Measurements from ENCODE around the gene RHOC. TPM values are rescaled to one million over a fixed set of nuclear protein-coding genes. Genes with fewer than 3 reads are reported as not detected.

The RHOC gene
- polyA plus RNA-seq, 1 of the 3 experiments (the other 2 are of a cell fraction) = 1,028 TPM

DNA sequence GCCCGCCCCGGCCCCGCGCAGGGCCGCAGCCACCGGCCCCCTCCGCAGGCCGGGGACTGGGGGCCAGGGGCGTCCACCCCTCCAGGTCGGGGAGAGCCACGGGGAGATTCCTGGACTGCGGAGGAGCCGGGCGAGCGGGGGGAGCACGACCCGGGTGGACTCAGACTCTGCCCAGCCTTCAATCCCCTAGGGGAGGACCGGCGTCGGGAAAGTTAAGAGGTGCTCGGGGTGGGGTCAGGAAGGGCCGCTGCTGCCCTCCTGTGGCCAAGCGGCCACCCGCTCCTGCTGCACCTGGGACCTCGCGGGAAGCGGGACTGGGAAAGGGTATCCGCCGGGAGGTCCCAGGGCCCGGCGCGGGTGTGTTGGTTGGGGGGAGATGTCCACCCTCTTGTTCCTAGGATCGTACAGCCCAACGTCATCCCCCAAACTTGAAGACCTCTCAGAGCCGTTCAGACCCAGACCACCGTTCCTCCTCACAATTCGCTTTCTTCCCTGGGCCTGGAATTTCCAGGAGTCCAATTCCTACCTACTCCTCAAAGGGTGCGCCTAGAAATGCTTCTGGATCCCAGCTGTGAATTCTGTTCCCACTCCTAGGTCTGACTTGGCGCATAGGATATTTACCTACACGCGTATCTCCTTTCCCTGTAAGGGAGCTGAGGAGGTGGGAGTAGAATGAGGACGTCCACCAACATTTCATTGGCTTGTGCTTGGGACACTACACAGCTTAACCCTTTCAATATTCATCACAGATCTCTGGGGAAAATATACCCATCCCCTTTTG lies 484 bp upstream of the RHOC start (continued):
- TF ChIP-seq, protein P1, sequence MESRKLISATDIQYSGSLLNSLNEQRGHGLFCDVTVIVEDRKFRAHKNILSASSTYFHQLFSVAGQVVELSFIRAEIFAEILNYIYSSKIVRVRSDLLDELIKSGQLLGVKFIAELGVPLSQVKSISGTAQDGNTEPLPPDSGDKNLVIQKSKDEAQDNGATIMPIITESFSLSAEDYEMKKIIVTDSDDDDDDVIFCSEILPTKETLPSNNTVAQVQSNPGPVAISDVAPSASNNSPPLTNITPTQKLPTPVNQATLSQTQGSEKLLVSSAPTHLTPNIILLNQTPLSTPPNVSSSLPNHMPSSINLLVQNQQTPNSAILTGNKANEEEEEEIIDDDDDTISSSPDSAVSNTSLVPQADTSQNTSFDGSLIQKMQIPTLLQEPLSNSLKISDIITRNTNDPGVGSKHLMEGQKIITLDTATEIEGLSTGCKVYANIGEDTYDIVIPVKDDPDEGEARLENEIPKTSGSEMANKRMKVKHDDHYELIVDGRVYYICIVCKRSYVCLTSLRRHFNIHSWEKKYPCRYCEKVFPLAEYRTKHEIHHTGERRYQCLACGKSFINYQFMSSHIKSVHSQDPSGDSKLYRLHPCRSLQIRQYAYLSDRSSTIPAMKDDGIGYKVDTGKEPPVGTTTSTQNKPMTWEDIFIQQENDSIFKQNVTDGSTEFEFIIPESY (IDR thresholded peaks at IDR 0.05; ENCODE audit: borderline replicate concordance, low read depth) = peak; percentile 73; the same call in 1 of the 2 replicates
- TF ChIP-seq, protein P2, sequence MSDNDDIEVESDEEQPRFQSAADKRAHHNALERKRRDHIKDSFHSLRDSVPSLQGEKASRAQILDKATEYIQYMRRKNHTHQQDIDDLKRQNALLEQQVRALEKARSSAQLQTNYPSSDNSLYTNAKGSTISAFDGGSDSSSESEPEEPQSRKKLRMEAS (IDR thresholded peaks at IDR 0.05; ENCODE audit: low read depth) = peak; percentile 24; the same call in 1 of the 2 replicates
- peak; percentile 48; the same call in 1 of the 2 replicates for TF ChIP-seq ELF1 (IDR thresholded peaks at IDR 0.05)
- TF ChIP-seq SMC3 (IDR thresholded peaks at IDR 0.05; ENCODE audit: low read depth, low read length) = peak; percentile 77
- peak; percentile 80 for TF ChIP-seq RAD21 (IDR thresholded peaks at IDR 0.05; ENCODE audit: low read length)
- TF ChIP-seq POLR2AphosphoS5 (IDR thresholded peaks at IDR 0.05; ENCODE audit: low read depth, low read length) = peak; percentile 11; the same call in 1 of the 2 replicates
- TF ChIP-seq RCOR1 (IDR thresholded peaks at IDR 0.05; ENCODE audit: low read length) = peak; percentile 29; the same call in 1 of the 2 replicates
- TF ChIP-seq, protein P3, sequence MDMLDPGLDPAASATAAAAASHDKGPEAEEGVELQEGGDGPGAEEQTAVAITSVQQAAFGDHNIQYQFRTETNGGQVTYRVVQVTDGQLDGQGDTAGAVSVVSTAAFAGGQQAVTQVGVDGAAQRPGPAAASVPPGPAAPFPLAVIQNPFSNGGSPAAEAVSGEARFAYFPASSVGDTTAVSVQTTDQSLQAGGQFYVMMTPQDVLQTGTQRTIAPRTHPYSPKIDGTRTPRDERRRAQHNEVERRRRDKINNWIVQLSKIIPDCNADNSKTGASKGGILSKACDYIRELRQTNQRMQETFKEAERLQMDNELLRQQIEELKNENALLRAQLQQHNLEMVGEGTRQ (IDR thresholded peaks at IDR 0.05; ENCODE audit: borderline replicate concordance, low read depth, low read length) = no peak
- TF ChIP-seq TAF1 (IDR thresholded peaks at IDR 0.05; ENCODE audit: borderline replicate concordance, low read depth, low read length) = 0 out of 2 replicates have a peak, but pooled peaks have one; percentile 12
- TF ChIP-seq, protein P4, sequence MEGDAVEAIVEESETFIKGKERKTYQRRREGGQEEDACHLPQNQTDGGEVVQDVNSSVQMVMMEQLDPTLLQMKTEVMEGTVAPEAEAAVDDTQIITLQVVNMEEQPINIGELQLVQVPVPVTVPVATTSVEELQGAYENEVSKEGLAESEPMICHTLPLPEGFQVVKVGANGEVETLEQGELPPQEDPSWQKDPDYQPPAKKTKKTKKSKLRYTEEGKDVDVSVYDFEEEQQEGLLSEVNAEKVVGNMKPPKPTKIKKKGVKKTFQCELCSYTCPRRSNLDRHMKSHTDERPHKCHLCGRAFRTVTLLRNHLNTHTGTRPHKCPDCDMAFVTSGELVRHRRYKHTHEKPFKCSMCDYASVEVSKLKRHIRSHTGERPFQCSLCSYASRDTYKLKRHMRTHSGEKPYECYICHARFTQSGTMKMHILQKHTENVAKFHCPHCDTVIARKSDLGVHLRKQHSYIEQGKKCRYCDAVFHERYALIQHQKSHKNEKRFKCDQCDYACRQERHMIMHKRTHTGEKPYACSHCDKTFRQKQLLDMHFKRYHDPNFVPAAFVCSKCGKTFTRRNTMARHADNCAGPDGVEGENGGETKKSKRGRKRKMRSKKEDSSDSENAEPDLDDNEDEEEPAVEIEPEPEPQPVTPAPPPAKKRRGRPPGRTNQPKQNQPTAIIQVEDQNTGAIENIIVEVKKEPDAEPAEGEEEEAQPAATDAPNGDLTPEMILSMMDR (IDR thresholded peaks at IDR 0.05) = peak; percentile 84
- TF ChIP-seq, protein P5, sequence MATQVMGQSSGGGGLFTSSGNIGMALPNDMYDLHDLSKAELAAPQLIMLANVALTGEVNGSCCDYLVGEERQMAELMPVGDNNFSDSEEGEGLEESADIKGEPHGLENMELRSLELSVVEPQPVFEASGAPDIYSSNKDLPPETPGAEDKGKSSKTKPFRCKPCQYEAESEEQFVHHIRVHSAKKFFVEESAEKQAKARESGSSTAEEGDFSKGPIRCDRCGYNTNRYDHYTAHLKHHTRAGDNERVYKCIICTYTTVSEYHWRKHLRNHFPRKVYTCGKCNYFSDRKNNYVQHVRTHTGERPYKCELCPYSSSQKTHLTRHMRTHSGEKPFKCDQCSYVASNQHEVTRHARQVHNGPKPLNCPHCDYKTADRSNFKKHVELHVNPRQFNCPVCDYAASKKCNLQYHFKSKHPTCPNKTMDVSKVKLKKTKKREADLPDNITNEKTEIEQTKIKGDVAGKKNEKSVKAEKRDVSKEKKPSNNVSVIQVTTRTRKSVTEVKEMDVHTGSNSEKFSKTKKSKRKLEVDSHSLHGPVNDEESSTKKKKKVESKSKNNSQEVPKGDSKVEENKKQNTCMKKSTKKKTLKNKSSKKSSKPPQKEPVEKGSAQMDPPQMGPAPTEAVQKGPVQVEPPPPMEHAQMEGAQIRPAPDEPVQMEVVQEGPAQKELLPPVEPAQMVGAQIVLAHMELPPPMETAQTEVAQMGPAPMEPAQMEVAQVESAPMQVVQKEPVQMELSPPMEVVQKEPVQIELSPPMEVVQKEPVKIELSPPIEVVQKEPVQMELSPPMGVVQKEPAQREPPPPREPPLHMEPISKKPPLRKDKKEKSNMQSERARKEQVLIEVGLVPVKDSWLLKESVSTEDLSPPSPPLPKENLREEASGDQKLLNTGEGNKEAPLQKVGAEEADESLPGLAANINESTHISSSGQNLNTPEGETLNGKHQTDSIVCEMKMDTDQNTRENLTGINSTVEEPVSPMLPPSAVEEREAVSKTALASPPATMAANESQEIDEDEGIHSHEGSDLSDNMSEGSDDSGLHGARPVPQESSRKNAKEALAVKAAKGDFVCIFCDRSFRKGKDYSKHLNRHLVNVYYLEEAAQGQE (IDR thresholded peaks at IDR 0.05; ENCODE audit: low read depth, low read length) = no peak

Measured in SK-N-SH (cell line).